Keratinocyte (primary cell): ENCODE data around the gene EXOSC6.
"Not testable (repeated sequence)": the region's sequence is repeated elsewhere in the genome, so short reads cannot be mapped to it uniquely, and the experiment has no call there.

Experiments
- CTCF ChIP-seq, 3 experiments: IDR thresholded peaks in 1 of 3; conservative IDR thresholded peaks in 1 of 3; optimal IDR thresholded peaks in 1 of 3; 2 replicates in 2 of 3; 3 replicates in 1 of 3; pipeline versions ENCODE3 to v1.5.1; 2011; ENCODE audit warnings: low read length in 3 of 3, mild to moderate bottlenecking in 3 of 3, moderate library complexity in 2 of 3, control low read depth in 1 of 3, inconsistent platforms in 1 of 3; ENCODE audit not compliant: insufficient read depth in 2 of 3; ENCODE audit errors: extremely low read depth in 1 of 3
- EZH2 ChIP-seq: IDR thresholded peaks from one replicate; pipeline ENCODE4 v1.6.1; 2012; ENCODE audit warnings: inconsistent platforms, mild to moderate bottlenecking, low read length, moderate library complexity

- TF ChIP-seq CTCF (optimal IDR thresholded peaks at IDR 0.05 in 1 of 3, IDR thresholded peaks at IDR 0.05 in 1 of 3, conservative IDR thresholded peaks at IDR 0.05 in 1 of 3; ENCODE audit: extremely low read depth in 1 of 3, insufficient read depth in 2 of 3, low read length in 3 of 3); EZH2: not testable (repeated sequence)
These were observed 54.1 kb downstream of the EXOSC6 start for GRCh38 chr16:70197611-70198010.
